IPS DF 19.7 (cell line): ENCODE data around the gene AXDND1.
"Not testable (repeated sequence)": the region's sequence is repeated elsewhere in the genome, so short reads cannot be mapped to it uniquely, and the experiment has no call there.

Experiments
- DNase-seq: peaks from one replicate; pipeline ENCODE4 v3.0.0-alpha.2; 2013; ENCODE audit warnings: low read depth, low spot score

Gene AXDND1, protein sequence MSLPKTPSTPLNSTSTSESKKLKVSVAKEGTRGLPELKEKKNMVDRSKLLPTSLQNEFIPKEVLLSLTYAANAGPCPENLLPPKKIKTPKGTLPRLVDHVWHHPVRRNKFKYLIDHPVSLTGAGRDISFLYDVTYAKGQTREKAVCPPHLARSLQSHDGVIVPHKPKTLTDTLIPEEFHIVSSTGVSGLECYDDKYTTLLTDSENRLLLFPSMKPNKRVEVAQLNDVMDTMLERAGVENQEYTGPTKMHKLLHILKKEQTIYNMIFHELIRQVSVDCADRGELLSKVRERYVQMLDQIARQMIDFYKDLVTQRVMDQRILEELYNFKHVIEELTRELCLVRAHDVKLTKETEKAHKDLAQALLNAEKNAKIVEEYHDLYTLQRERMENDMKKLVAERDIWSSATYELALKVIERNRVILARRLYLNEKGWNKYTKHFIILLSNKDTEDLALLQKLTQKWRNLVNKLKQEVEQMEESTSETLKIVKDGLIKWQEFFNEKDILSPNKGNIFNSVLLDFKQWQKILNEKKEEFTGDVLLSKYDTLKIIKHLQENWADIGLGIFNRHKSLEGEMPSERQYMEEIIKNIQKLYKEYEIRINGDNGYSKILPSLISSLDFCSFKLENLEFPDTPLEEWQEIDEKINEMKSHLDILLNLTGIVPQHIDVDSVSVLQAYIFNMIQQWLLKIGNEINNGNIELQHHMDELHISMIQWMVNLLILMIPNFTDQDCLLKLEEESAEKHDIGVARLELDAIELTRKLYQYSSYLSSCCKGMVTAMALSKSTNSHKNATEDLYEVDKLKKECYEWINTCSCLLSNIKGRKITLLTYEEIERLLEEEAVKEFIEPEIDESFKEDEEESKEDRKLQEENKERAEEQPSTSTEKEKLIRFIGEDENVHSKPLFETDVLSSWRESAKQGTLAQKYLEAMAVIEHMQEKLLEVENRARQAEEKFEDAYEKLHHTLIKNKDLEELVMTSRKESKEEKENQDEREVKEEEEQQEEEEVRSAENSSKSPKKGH

DNA sequence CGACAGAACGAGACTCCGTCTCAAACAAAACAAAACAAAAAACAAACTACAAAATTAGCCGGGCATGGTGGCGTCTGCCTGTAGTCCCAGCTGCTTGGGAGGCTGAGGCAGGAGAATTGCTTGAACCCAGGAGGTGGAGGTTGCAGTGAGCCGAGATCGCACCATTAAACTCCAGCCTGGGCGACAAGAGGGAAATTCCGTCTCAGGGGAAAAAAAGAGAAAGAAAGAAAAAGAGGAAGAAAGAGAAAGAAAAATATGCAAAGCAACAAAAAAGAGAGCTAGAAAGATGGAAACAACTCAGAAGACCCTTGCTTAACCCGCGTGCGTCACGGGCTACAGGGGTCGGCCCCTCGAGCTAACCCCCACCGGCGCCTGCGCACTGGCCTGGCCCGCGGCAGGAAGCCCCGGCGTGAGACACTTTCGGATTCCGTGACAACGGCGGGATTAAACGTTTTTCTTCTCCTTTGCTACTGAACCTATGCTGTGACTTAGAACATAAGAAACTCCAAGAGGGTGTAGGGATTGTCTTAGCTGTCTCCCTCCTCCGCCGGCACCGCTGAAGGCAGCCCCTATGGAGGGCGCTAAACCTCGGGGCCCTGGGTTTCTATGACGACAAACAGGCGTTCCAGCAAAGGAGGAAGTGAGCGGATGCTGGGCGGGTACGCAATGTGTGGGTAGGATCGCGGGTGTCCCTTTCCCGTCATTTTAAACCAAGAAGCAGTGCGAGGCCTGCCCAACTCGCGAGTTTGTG, at the start of gene AXDND1:
Gene AXDND1 (plus strand): TSS at position 630 of the 751 bp plus-strand sequence. CDS start 539 bp downstream, outside the sequence.
- peak; percentile 38 for DNase-seq

DNA sequence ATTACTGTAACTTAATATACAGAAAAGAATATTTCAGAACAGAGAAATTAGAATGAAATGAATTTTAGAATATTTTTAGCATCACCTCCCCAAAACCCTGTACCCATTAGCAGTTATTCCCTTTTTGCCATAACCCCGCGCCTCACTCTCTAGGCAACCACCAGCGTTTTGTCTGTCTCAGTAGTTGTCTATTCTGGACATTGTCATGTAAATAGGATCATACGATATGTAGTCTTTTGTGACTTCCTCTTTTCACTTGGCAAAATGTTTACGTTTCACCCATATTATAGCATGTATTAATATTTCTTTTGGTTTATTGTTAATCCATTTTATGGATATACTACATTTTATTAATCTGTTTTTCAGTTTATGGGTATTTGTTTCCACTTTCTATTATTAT, 47.3 kb upstream of the AXDND1 start:
- no peak for DNase-seq

DNA sequence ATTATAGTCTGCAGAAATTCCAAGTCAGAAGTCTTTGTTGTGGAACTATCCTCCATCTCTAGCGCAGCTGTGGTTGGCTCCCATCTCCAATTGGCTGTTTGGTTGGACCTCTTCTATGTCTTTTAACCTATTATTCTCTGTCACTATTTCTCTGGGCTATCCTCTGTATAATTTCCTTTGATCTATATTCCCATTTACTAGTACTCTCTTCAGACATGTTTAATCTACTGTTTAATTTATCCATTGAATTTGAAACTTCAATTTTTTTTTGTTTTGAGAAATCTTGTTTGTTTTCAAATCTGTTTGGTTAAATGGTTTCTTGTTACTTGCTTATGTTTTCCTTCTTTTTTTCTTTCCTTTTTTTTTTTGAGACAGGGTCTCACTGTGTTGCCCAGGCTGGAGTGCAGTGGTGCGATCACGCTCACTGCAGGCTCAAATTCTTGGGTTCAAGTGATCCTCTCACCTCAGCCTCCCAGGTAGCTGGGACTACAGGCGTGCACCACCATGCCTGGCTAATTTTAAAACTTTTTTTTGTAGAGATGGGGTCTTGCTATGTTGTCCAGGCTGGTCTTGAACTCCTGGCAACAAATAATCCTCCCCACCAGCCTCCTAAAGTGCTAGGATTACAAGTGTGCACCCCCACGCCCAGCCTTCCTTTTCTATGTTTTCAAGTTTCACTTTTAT, 44.1 kb upstream of the AXDND1 start:
- DNase-seq: no peak

DNA sequence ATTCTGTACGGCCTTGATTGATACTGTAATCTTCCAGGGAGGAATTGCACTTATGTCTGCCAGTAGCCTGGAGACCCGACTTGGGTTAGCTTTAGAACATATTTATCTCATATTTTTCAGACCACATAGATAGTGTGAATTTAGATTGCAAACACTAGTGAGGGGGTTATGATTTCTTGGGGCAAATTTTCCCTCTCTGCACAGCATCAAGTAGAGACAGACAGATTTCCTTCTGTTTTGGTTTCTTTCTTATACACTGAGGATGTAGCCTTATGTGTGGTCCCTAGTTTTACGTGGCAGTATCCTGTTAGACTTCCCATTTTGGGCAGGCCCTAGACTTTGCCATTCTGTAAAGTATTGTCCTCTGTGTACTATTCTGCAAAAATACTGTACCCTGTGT, 43.2 kb upstream of the AXDND1 start:
- no peak for DNase-seq

DNA sequence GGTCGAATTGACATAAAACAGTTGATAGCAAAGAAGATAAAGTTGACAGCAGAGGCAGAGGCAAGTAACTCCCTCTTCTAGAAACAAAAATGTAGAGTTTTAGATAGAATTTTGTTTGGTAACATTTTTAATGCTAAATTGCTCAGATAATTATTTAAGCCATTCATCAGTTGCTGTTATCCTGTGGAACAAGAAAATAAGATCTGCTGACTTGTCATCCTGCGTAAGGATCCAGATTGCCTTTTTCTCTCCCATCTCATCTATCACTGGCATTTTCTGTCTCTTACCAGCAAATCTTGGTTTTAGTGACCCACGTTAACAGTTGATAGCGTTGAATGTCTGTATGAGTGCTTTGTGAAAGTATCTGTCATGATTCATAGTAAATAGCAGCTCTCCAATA, 42.3 kb upstream of the AXDND1 start:
- no peak for DNase-seq

DNA sequence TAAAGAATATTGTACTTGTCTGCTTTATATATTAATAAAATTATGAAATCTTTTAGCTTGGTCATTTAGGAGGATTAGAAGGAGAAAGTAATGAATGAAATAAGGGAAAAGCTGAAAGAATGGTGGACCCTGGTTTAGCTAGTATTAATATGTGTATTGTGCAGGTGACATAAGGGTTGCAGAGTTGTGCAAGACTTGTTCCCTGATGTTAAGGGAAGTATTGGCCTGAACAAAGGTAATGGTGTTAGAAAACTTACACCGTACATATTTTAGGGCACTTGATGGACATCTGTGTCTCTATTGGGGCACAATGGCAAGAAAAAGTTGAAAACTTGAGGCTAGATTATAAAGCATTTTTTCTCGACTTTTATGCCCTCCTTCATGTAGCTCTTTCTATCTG, 39.9 kb upstream of the AXDND1 start:
- no peak for DNase-seq

DNA sequence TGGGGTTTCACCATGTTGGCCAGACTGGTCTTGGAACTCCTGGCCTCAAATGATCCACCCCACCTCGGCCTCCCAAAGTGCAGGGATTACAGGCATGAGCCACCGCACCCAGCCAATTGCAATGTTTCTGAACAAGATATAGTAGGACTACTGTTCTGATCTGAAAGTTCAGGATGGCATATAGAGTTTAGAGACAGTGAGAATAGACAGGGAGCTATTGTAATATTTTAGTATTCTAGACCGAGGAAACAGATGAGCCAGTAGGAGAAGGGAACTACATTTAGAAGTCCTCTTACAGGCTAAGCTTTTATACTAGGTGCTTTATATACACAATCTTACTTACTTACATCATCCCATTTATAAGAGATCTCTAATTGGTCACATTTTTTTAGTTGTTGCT, 39.0 kb upstream of the AXDND1 start:
- no peak for DNase-seq

DNA sequence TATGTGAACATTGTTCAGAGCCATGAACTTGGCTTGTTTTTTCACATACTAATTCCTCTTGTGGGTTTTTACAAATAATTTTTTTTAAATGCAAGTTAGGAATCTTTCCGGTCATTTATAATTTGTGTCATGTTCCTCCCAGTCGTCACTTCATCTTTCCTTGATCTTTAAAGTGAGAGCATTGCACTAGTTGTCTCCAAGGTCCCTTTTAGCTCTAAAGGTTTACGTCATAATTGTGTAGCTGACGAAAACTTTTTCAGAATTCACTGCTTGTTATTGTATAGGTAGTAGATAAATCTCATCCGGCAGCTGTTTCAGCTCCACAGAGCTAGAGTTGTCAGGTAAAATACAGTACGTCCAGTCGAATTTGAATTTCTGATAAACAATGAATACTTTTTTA, 38.6 kb upstream of the AXDND1 start:
- DNase-seq: no peak

DNA sequence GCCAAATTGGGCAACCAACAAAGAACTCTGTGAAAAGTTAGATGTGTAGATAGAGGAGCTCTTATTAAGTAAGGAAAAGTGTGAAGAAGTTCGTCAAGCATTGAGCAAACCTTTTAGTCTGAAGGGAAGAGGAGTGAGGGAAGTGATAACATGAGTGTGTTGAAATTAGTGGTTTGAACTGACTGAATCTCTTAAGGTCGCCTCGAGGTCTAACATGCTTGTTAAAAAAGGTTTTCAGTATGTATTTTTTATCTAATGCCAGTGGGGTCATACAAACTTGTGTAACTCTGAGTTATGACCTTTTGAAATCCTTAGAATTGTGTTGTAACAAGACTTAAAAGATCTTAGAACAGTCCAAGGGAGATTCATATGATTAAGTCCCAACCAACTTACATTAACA, 38.1 kb upstream of the AXDND1 start:
- no peak for DNase-seq

DNA sequence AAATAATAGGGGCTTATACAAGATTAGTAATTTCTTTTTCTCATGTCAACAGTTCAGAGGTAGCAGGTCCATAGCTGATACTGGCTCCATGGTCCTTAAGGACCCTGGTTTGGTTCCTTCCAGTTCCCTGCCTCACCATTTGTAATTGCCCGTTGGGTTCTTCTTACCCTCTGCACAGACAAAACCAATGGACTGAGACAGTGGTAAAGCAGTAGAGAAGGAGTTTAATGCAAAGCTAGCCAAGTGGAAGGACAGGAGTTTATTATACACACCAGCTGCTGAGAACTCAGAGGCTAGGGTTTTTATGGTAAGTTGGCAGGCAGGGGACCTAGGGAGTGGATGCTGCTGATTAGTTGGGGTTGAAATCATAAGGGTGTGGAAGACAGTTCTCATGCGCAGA, 35.9 kb upstream of the AXDND1 start:
- no peak for DNase-seq

DNA sequence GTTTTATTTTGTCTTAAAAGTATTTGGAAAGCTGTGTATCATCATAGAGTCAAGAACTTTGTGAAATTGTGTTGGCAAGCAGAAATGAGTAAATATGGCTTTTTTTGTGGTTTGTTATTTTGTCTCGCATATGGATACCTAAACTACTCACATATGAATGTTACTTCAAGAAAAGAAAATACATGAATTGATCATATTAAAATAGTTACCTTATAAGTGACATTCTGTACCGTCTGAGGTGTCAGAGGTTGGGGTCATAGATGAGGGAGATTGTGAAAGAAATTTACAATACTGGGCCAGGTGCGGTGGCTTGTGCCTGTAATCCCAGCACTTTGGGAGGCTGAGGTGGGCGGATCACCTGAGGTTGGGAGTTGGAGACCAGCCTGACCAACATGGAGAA, 31.3 kb upstream of the AXDND1 start:
- no peak for DNase-seq

DNA sequence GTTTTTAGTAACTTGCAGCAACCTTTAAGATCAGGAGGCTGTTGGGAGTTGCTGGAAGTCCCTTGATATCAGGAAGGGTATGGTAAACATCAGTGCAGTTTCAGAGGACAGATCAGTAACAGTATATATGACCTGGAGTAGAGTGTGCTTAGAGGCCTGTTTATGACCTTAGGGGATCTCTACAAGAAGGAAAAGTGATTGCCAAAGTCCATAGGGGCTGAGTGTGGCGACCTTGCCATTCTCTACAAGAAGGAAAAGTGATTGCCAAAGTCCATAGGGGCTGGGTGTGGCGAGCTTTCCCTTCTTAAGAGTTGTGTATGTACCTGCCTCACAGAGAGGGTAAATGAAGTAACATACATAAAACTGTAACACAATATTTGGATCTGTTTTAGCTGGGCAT, 28.5 kb upstream of the AXDND1 start:
- DNase-seq: no peak

DNA sequence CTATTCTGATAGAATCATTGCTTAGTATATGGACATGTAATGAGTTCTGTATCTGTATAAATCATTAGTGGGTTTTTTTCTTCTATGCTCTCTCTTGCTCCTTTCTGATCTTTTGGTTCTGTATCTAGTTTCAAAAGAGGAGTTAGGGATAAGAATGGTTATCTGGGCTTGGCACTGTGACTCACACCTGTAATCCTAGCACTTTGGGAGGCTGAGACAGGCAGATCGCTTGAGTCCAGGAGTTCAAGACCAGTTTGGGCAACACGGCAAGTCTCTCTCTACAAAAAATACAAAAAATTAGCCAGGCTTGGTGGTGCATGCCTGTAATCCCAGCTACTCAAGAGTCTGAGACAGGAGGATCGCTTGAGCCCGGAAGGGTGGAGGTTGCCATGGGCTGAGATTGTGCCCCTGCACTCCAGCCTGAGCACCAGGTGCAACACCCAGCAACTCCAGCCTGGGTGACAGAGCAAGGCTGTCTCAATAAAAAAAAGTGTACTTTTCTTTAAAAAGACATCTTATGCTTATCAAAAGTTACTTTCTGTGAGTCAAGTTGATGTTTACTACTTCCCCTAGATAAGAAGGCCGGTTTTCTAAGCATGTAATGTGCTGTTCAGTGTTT, 27.7 kb upstream of the AXDND1 start:
- DNase-seq: no peak

DNA sequence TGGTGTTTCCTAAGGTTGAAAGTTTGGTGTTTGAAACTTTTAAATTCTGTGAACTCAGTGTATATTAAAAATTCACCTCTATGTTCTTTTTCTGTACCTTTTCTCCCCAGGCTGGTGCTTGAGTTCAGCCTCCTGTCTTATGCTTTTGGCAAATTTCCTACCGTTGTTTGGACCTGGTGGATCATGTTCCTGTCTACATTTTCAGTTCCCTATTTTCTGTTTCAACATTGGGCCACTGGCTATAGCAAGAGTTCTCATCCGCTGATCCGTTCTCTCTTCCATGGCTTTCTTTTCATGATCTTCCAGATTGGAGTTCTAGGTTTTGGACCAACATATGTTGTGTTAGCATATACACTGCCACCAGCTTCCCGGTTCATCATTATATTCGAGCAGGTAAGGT, 24.9 kb upstream of the AXDND1 start:
- no peak for DNase-seq

DNA sequence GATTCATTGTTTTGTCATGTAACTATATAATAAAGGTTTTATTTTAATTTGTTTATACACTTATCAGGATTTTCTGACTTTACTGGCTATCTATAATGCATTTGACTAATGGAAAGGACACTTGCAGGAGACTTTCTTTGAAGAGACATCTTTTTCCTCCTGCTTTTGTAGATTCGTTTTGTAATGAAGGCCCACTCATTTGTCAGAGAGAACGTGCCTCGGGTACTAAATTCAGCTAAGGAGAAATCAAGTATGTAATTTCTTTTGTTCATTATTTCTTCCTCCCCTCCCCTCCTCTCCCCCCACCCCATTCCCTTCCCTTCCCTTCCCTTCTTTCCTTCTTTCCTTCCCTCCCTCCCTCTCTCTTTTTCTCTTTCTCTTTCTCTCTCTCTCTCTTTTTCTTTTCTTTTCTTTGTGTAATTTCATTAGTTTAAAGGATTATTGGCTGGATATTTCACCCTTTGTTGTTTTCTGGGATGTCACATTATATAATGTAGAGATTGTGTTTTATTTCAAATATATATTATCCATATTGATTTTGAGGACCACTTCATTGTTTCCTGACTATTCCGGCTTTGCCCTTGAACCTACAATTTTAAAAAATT, 23.7 kb upstream of the AXDND1 start:
- no peak for DNase-seq

DNA sequence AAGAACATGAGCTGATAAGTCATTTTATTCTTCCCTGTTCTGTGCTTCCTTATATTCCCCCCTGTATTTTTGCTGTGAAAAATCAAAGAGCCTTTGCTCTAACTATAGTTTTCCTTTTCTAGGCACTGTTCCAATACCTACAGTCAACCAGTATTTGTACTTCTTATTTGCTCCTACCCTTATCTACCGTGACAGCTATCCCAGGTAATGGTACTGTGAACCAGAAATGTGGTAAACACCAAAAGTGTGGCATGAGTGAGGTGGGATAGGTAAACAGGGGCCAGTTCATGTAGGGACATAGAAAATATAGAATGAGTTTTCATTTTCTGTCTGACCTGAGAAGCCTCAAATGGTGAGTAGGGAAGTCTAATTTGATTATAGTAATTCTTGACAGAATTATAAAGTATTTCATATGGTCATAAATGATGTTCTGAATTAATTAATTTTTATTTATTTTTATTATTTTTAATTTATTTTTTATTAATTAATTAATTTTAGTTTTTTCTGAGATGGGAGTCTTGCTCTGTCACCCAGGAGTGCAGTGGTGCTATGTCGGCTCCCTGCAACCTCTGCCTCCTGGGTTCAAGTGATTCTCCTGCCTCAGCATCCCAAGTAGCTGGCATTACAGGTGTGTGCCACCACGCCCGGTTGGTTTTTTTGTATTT, 22.9 kb upstream of the AXDND1 start:
- DNase-seq: no peak

DNA sequence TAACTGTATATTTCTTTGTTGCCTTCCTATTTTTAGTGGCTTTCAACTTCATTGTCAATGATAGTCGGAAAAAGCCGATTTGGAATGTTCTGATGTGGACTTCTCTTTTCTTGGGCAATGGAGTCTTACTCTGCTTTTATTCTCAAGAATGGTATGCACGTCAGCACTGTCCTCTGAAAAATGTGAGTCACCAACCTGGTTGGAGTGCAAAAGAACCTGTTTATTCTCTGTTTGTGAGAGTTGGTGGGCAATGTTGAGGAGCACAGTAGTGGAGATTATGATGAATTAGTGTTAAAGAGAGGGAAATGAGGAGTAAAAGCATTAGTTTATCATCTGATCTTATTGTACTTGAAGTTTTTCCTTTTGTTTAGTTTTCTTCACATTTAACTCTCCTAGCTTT, 14.5 kb upstream of the AXDND1 start:
- DNase-seq: no peak

DNA sequence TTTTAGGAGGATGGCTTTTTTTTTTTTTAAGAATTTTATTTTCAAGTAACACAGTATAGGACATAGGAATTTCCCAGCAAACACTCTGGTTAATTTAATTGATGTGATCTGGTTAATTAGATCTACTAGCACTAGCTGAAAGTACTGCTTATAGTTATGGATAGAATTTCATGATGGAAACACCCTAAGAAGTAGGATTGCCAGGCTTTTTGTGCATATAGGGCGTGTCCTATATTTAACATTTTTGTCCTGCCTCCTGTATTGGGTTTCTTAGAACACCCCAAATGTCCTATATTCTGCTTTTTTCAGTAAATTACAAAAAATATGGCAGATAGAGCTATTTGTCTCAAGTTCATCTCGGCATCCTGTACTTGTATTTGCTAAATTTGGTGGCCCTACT, 13.5 kb upstream of the AXDND1 start:
- no peak for DNase-seq

DNA sequence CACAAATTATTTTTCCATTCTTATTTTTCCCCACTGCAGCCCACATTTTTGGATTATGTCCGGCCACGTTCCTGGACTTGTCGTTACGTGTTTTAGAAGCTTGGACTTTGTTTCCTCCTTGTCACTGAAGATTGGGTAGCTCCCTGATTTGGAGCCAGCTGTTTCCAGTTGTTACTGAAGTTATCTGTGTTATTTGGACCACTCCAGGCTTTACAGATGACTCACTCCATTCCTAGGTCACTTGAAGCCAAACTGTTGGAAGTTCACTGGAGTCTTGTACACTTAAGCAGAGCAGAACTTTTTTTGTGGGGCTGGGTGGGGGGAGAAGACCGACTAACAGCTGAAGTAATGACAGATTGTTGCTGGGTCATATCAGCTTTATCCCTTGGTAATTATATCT, 12.2 kb upstream of the AXDND1 start:
- no peak for DNase-seq

DNA sequence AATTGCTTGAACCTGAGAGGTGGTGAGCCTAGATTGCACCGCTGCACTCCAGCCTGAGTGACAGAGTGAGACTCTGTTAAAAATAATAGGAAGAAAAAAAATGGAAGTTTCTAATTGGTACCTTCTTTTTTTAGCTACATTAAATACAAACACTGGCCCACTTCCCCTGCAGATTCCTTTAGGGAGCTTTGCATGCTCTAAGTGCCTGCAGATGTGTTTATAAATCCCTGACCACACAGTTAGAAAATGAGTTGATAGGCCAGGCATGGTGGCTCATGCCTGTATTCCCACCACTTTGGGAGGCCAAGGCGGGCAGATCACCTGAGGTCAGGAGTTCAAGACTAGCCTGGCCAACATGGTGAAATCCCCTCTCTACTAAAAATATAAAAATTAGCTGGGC, 4.1 kb upstream of the AXDND1 start:
- not testable (repeated sequence) for DNase-seq
